ENCODE results near the gene WNT3A. TPM values are rescaled to one million over a fixed set of nuclear protein-coding genes. Genes with fewer than 3 reads are reported as not detected.
A peak's percentile ranks its signal among the peaks of the same experiment; 100 is the strongest.

The WNT3A gene
- total and polyA plus RNA-seq, 9 of the 15 experiments (the other 6 are each of a cell fraction or from before 2014, with no cell fraction given), result not detected

GRCh38 chr1:228102791-228103620 is 96.2 kb downstream of the WNT3A start, which contains the start of gene C1orf35 (continued):
- no peak for TF ChIP-seq ZNF445 (CRISPR knock-in tag; IDR thresholded peaks at IDR 0.05; ENCODE audit: low read depth)
- peak in 1 of 2 experiments; percentile 64; a peak in 3 of 4 replicates for TF ChIP-seq FOXK2 (conservative IDR thresholded peaks at IDR 0.05 in 1 of 2, IDR thresholded peaks at IDR 0.05 in 1 of 2; ENCODE audit: low read depth in 2 of 2)
- TF ChIP-seq CHAMP1 (IDR thresholded peaks at IDR 0.05), result no peak
- TF ChIP-seq HNRNPH1 (optimal IDR thresholded peaks at IDR 0.05; ENCODE audit: low read depth, low read length), result no peak
- TF ChIP-seq THRB (CRISPR knock-in tag; conservative IDR thresholded peaks at IDR 0.05), result no peak
- no peak for TF ChIP-seq ZNF324 (CRISPR knock-in tag; IDR thresholded peaks at IDR 0.05)
- TF ChIP-seq HLTF (IDR thresholded peaks at IDR 0.05), result peak; percentile 71; the same call in 1 of the 2 replicates
- TF ChIP-seq SAFB2 (IDR thresholded peaks at IDR 0.05; ENCODE audit: borderline replicate concordance, low read depth, low read length, severe bottlenecking), result no peak
- no peak for TF ChIP-seq SMAD1 (IDR thresholded peaks at IDR 0.05; ENCODE audit: low read depth, low read length, partially characterized antibody)
- no peak for TF ChIP-seq NCOA2 (IDR thresholded peaks at IDR 0.05; ENCODE audit: partially characterized antibody in 2 of 2)
- no peak for TF ChIP-seq ARID1B (IDR thresholded peaks at IDR 0.05)
- TF ChIP-seq MEIS2 (IDR thresholded peaks at IDR 0.05; ENCODE audit: partially characterized antibody), result peak; percentile 96
- no peak for TF ChIP-seq CCAR2 (IDR thresholded peaks at IDR 0.05; ENCODE audit: low read depth, low read length)
- TF ChIP-seq IRF9 (tag; IDR thresholded peaks at IDR 0.05), result no peak
- TF ChIP-seq ZFP1 (CRISPR knock-in tag; IDR thresholded peaks at IDR 0.05), result no peak
- no peak for TF ChIP-seq MAFG (tag; conservative IDR thresholded peaks at IDR 0.05)
- TF ChIP-seq ZBTB33 (CRISPR knock-in tag; IDR thresholded peaks at IDR 0.05), result no peak
- no peak for TF ChIP-seq USF2 (CRISPR knock-in tag; IDR thresholded peaks at IDR 0.05)
- TF ChIP-seq MTF1 (CRISPR knock-in tag; IDR thresholded peaks at IDR 0.05; ENCODE audit: borderline replicate concordance), result no peak
- TF ChIP-seq ZFX (CRISPR knock-in tag; IDR thresholded peaks at IDR 0.05), result peak; percentile 96
